Activated T-helper 2 cell treated with anti-CD3 and anti-CD28 coated beads, Interferon-gamma antibody, Interleukin-2, Interleukin-4, amounts not matched to agents 10 μg/mL and 5 μg/mL and 100 μg/mL, durations not matched to agents 14 hours and 24 hours and 36 hours (primary cell): ENCODE data around the gene BICDL2. TPM values are rescaled to one million over a fixed set of nuclear protein-coding genes. Genes with fewer than 3 reads are reported as not detected.

Source experiments
- DNase-seq: peaks from one replicate; pipeline ENCODE4 v3.0.0; 2021; ENCODE audit warnings: low spot score
- H3K27ac Mint-ChIP-seq: one replicate; pipeline ENCODE4 v1.8.0; 2021; ENCODE audit warnings: mixed read lengths
- H3K27me3 Mint-ChIP-seq: one replicate; pipeline ENCODE4 v1.8.0; 2021; ENCODE audit warnings: low read depth, mixed read lengths
- H3K36me3 Mint-ChIP-seq: one replicate; pipeline ENCODE4 v1.8.0; 2021; ENCODE audit warnings: low read depth, mixed read lengths
- H3K4me1 Mint-ChIP-seq: one replicate; pipeline ENCODE4 v1.8.0; 2021; ENCODE audit warnings: low read depth, mixed read lengths
- H3K4me3 Mint-ChIP-seq: one replicate; pipeline ENCODE4 v1.8.0; 2021; ENCODE audit warnings: low read depth, mild to moderate bottlenecking, moderate library complexity, mixed read lengths
- H3K9me3 Mint-ChIP-seq: one replicate; pipeline ENCODE4 v1.8.0; 2021; ENCODE audit warnings: mixed read lengths
- intact Hi-C: fragments of 100-400 bp; cut with micrococcal nuclease; formaldehyde crosslinking; loops from one replicate; pipeline ENCODE4 v1.15.1; 2023
- total RNA-seq: library from RNA; stranded (reverse); gene quantifications from 2 replicates; pipeline ENCODE4 v1.2.3, GENCODE V29; 2022

BICDL2 gene
- total RNA-seq, 1 donor from 2014 or later = 0.84 TPM

- H3K9me3 Mint-ChIP-seq = no peaks in the 10 kb centered on the region
Measured at GRCh38 chr16:2986623-2987188, 50.0 kb downstream of the BICDL2 start.

GRCh38 chr16:2985893-2986355 lies 50.8 kb downstream of the BICDL2 start:
- Mint-ChIP-seq H3K4me1 (peaks cover 9% of the 10 kb centered on the region), H3K9me3 (no peaks in the 10 kb centered on the region), H3K27me3 (peaks cover 2% of the 10 kb centered on the region), H3K36me3 (no peaks in the 10 kb centered on the region), H3K4me3 (no peak overlapping the region), H3K27ac (no peak overlapping the region)
- intact Hi-C loops = no loop called here
- DNase-seq = no peak

More at GRCh38 chr16:2986623-2987188, 50.0 kb downstream of the BICDL2 start:
- Mint-ChIP-seq H3K4me3 (no peak overlapping the region), H3K36me3 (no peaks in the 10 kb centered on the region), H3K27me3 (peaks cover 2% of the 10 kb centered on the region), H3K4me1 (peaks cover 5% of the 10 kb centered on the region), H3K27ac (no peak overlapping the region)
- intact Hi-C loops = no loop called here
- no peak for DNase-seq

GRCh38 chr16:2985462-2985861 lies 51.3 kb downstream of the BICDL2 start:
- intact Hi-C loops = no loop called here
- no peak overlapping the region for H3K27ac Mint-ChIP-seq
- peaks cover 2% of the 10 kb centered on the region for H3K27me3 Mint-ChIP-seq
- no peak overlapping the region for H3K4me3 Mint-ChIP-seq
- no peak for DNase-seq
- H3K36me3 Mint-ChIP-seq = no peaks in the 10 kb centered on the region
- peaks cover 9% of the 10 kb centered on the region for H3K4me1 Mint-ChIP-seq
- H3K9me3 Mint-ChIP-seq = no peaks in the 10 kb centered on the region

GRCh38 chr16:2983706-2984136 lies 53.0 kb downstream of the BICDL2 start:
- no peaks in the 10 kb centered on the region for H3K27me3 Mint-ChIP-seq
- H3K4me3 Mint-ChIP-seq = peak overlapping the region; percentile 26
- DNase-seq = peak; percentile 60
- peaks cover 3% of the 10 kb centered on the region for H3K36me3 Mint-ChIP-seq
- intact Hi-C loops = loop anchor here (2.0 to 5.0 kb wide), 2 partner anchors 15 to 39 kb away; partner anchors contain the start of genes HCFC1R1, PAQR4, THOC6 and TNFRSF12A
- H3K27ac Mint-ChIP-seq = no peak overlapping the region
- H3K4me1 Mint-ChIP-seq = peaks cover 9% of the 10 kb centered on the region
- no peaks in the 10 kb centered on the region for H3K9me3 Mint-ChIP-seq

- peaks cover 9% of the 10 kb centered on the region for H3K4me1 Mint-ChIP-seq
- no peak for DNase-seq
- intact Hi-C loops = loop anchor here (2.0 to 5.0 kb wide), 2 partner anchors 14 to 40 kb away; partner anchors contain the start of genes HCFC1R1, PAQR4, THOC6 and TNFRSF12A
- peaks cover 8% of the 10 kb centered on the region for H3K36me3 Mint-ChIP-seq
- no peak overlapping the region for H3K27ac Mint-ChIP-seq
- no peaks in the 10 kb centered on the region for H3K9me3 Mint-ChIP-seq
- peak overlapping the region; percentile 0 for H3K4me3 Mint-ChIP-seq
- H3K27me3 Mint-ChIP-seq = no peaks in the 10 kb centered on the region
Measured at GRCh38 chr16:2982402-2982801, 54.3 kb downstream of the BICDL2 start.

- Mint-ChIP-seq H3K27ac (peak overlapping the region; percentile 45), H3K4me3 (peak overlapping the region; percentile 90)
- intact Hi-C loops = loop anchor here (2.0 to 5.0 kb wide), 2 partner anchors 13 to 40 kb away; partner anchors contain the start of genes HCFC1R1, PAQR4, THOC6 and TNFRSF12A
Measured at GRCh38 chr16:2981899-2982250, 54.9 kb downstream of the BICDL2 start.

GRCh38 chr16:2981177-2981898 lies 55.4 kb downstream of the BICDL2 start:
- no peak for DNase-seq
- no peaks in the 10 kb centered on the region for H3K9me3 Mint-ChIP-seq
- H3K4me1 Mint-ChIP-seq = peaks cover 9% of the 10 kb centered on the region
- H3K4me3 Mint-ChIP-seq = peak overlapping the region; percentile 90
- H3K36me3 Mint-ChIP-seq = peaks cover 14% of the 10 kb centered on the region
- H3K27me3 Mint-ChIP-seq = no peaks in the 10 kb centered on the region
- H3K27ac Mint-ChIP-seq = peak overlapping the region; percentile 82
- intact Hi-C loops = loop anchor here (5.0 kb wide), 1 partner anchor 41 kb away; the partner anchor contains the start of genes HCFC1R1, THOC6 and TNFRSF12A

More at GRCh38 chr16:2981899-2982250, 54.9 kb downstream of the BICDL2 start:
- no peak for DNase-seq
- peaks cover 12% of the 10 kb centered on the region for H3K36me3 Mint-ChIP-seq
- no peaks in the 10 kb centered on the region for H3K9me3 Mint-ChIP-seq
- H3K4me1 Mint-ChIP-seq = peaks cover 9% of the 10 kb centered on the region
- H3K27me3 Mint-ChIP-seq = no peaks in the 10 kb centered on the region

- peak within 1 kb of the TSS; percentile 88 for H3K27ac Mint-ChIP-seq
- peak within 1 kb of the TSS; percentile 90 for H3K4me3 Mint-ChIP-seq
- H3K27me3 Mint-ChIP-seq = no peaks in the 10 kb centered on the region
- H3K4me1 Mint-ChIP-seq = peaks cover 9% of the 10 kb centered on the region
- DNase-seq = peak; percentile 95
- no peaks in the 10 kb centered on the region for H3K9me3 Mint-ChIP-seq
- intact Hi-C loops = loop anchor here (5.0 kb wide), 1 partner anchor 42 kb away; the partner anchor contains the start of genes HCFC1R1, THOC6 and TNFRSF12A
- H3K36me3 Mint-ChIP-seq = peaks cover 20% of the 10 kb centered on the region
Measured at GRCh38 chr16:2980227-2981176, 56.2 kb downstream of the BICDL2 start, which contains the start of gene PKMYT1. Gene PKMYT1 (minus strand): TSS chr16:2980446. CDS start chr16:2979657, 789 bp downstream.

- no peaks in the 10 kb centered on the region for H3K9me3 Mint-ChIP-seq
- H3K4me1 Mint-ChIP-seq = peaks cover 9% of the 10 kb centered on the region
- intact Hi-C loops = loop anchor here (5.0 kb wide), 1 partner anchor 43 kb away; the partner anchor contains the start of genes HCFC1R1, THOC6 and TNFRSF12A
- peak overlapping the region; percentile 88 for H3K27ac Mint-ChIP-seq
- peak overlapping the region; percentile 90 for H3K4me3 Mint-ChIP-seq
- no peaks in the 10 kb centered on the region for H3K27me3 Mint-ChIP-seq
- peak; percentile 38 for DNase-seq
- H3K36me3 Mint-ChIP-seq = peaks cover 20% of the 10 kb centered on the region
Measured at GRCh38 chr16:2979669-2980226, 57.0 kb downstream of the BICDL2 start.
